Caco-2 (cell line): Measurements from ENCODE around the gene ZNF683. TPM values are rescaled to one million over a fixed set of nuclear protein-coding genes. Genes with fewer than 3 reads are reported as not detected.
A peak's percentile ranks its signal among the peaks of the same experiment; 100 is the strongest.

ENCODE experiments used
- BruUV-seq: library from RNA; stranded (reverse); fragments of 400-500 nt; replicated peaks from 2 replicates; lab custom pipeline; 2021; lab: Mats Ljungman, UMichigan
- CTCF ChIA-PET: fragments of 300-600 bp; sonication (Branson Sonifier 250); formaldehyde crosslinking; loops from one replicate; lab custom pipeline; 2022; ENCODE audit warnings: antibody characterized with exemption; lab: Charles Lee
- POLR2A ChIA-PET: fragments of 300-600 bp; sonication (Branson Sonifier 250); formaldehyde crosslinking; loops from one replicate; lab custom pipeline; 2022; ENCODE audit warnings: antibody characterized with exemption; lab: Charles Lee
- DNase-seq, 2 experiments: peaks; one replicate each; pipeline versions ENCODE4 v3.0.0 to v3.0.0-alpha.2; 2020 to 2022
- H3K27me3 ChIP-seq: replicated peaks from 2 replicates; pipeline ENCODE4 v1.6.0; 2011; ENCODE audit warnings: low read length; ENCODE audit not compliant: control insufficient read depth, insufficient read depth
- H3K36me3 ChIP-seq: 2 replicates; pipeline ENCODE4 v1.5.1; 2011; ENCODE audit warnings: low read length; ENCODE audit not compliant: control insufficient read depth, insufficient read depth
- H3K4me1 ChIP-seq: fragments of 250-450 bp; sonication (Bioruptor Pico); 2 replicates; pipeline ENCODE4 v1.5.1; 2020; ENCODE audit warnings: mild to moderate bottlenecking
- H3K4me3 ChIP-seq: 2 replicates; pipeline ENCODE4 v1.5.1; 2011; ENCODE audit warnings: low read depth, mild to moderate bottlenecking, control low read depth, low read length
- H3K9me3 ChIP-seq: fragments of 250-450 bp; sonication (Bioruptor Pico); 2 replicates; pipeline ENCODE4 v1.5.1; 2020; ENCODE audit warnings: mild to moderate bottlenecking, moderate library complexity
- H3K27ac Mint-ChIP-seq: one replicate; pipeline ENCODE4 v1.8.0; 2022; ENCODE audit warnings: mixed read lengths; ENCODE audit not compliant: unreplicated experiment
- H3K27me3 Mint-ChIP-seq: one replicate; pipeline ENCODE4 v1.8.0; 2022; ENCODE audit warnings: mixed read lengths; ENCODE audit not compliant: insufficient read depth, unreplicated experiment
- H3K36me3 Mint-ChIP-seq: one replicate; pipeline ENCODE4 v1.8.0; 2022; ENCODE audit warnings: mild to moderate bottlenecking, mixed read lengths; ENCODE audit not compliant: insufficient read depth, unreplicated experiment
- H3K4me1 Mint-ChIP-seq: one replicate; pipeline ENCODE4 v1.8.0; 2022; ENCODE audit warnings: low read depth, mixed read lengths; ENCODE audit not compliant: unreplicated experiment
- H3K4me3 Mint-ChIP-seq: one replicate; pipeline ENCODE4 v1.8.0; 2022; ENCODE audit warnings: mild to moderate bottlenecking, moderate library complexity, mixed read lengths; ENCODE audit not compliant: unreplicated experiment
- H3K9me3 Mint-ChIP-seq: one replicate; pipeline ENCODE4 v1.8.0; 2022; ENCODE audit warnings: mixed read lengths; ENCODE audit not compliant: unreplicated experiment
- CTCF ChIP-seq, 2 experiments: fragments of 200-600 bp in 1 of 2; IDR thresholded peaks; 1 replicate in 1 of 2; 2 replicates in 1 of 2; pipeline versions ENCODE4 v1.5.1 to v1.8.0; 2011 to 2022; ENCODE audit warnings: antibody characterized with exemption in 1 of 2, control low read depth in 1 of 2, inconsistent platforms in 1 of 2, low read depth in 1 of 2, low read length in 1 of 2, mild to moderate bottlenecking in 1 of 2, moderate library complexity in 1 of 2; ENCODE audit not compliant: insufficient read depth in 1 of 2, severe bottlenecking in 1 of 2, unreplicated experiment in 1 of 2
- intact Hi-C: fragments of 100-400 bp; cut with micrococcal nuclease; formaldehyde crosslinking; loops from one replicate; pipeline ENCODE4 v1.10.0; 2022; ENCODE audit not compliant: unreplicated experiment
- total RNA-seq: library from RNA; stranded (reverse); gene quantifications from 2 replicates; pipeline ENCODE4 v1.2.3, GENCODE V29; 2022

The ZNF683 gene
- total RNA-seq, 1 experiment from 2014 or later, result not detected

- Mint-ChIP-seq H3K4me1 (no peaks in the 10 kb centered on the region), H3K27ac (peak overlapping the region; percentile 55), H3K36me3 (peaks cover 87% of the 10 kb centered on the region), H3K27me3 (no peaks in the 10 kb centered on the region), H3K9me3 (no peaks in the 10 kb centered on the region), H3K4me3 (no peak overlapping the region)
- no peaks in the 10 kb centered on the region for H3K9me3 ChIP-seq
- no peak overlapping the region for H3K4me3 ChIP-seq
- CTCF ChIA-PET, result no interaction called here
- BruUV-seq, result no TSS peak
- H3K4me1 ChIP-seq, result no peaks in the 10 kb centered on the region
- DNase-seq, result no peak
- H3K36me3 ChIP-seq, result no peaks in the 10 kb centered on the region
- POLR2A ChIA-PET, result no interaction called here
- intact Hi-C loops, result no loop called here
- no peak for TF ChIP-seq CTCF (IDR thresholded peaks at IDR 0.05; ENCODE audit: insufficient read depth in 1 of 2, low read depth in 1 of 2, low read length in 1 of 2, severe bottlenecking in 1 of 2, unreplicated experiment in 1 of 2)
- no peaks in the 10 kb centered on the region for H3K27me3 ChIP-seq
These were observed 44.0 kb downstream of the ZNF683 start for GRCh38 chr1:26328597-26328996.

GRCh38 chr1:26327956-26328362 is 44.6 kb downstream of the ZNF683 start:
- Mint-ChIP-seq H3K9me3 (no peaks in the 10 kb centered on the region), H3K36me3 (peaks cover 91% of the 10 kb centered on the region), H3K4me3 (no peak overlapping the region), H3K4me1 (no peaks in the 10 kb centered on the region), H3K27me3 (no peaks in the 10 kb centered on the region), H3K27ac (peak overlapping the region; percentile 55)
- no peaks in the 10 kb centered on the region for H3K27me3 ChIP-seq
- H3K9me3 ChIP-seq, result no peaks in the 10 kb centered on the region
- H3K4me1 ChIP-seq, result no peaks in the 10 kb centered on the region
- DNase-seq, result no peak
- no peak for TF ChIP-seq CTCF (IDR thresholded peaks at IDR 0.05; ENCODE audit: insufficient read depth in 1 of 2, low read depth in 1 of 2, low read length in 1 of 2, severe bottlenecking in 1 of 2, unreplicated experiment in 1 of 2)
- no peaks in the 10 kb centered on the region for H3K36me3 ChIP-seq
- CTCF ChIA-PET, result no interaction called here
- H3K4me3 ChIP-seq, result no peak overlapping the region
- intact Hi-C loops, result no loop called here
- no TSS peak for BruUV-seq
- POLR2A ChIA-PET, result no interaction called here

DNA sequence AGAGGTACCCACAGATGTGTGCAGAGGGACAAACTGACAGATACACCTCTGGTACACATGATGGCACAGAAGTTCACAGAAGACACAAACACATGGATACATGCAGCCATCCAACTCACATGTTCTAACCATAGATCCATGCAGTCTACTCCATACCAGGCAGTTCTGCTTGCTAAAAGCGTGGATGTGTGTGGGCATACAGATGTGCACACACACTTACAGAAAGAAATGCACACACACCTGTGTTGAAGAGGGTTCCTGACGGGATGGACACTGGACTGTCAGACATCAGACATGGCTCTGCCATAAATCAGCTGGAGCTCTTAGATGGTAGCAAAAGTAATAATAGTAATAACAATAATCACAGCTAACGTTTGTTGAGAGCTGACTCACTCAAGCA is 48.0 kb downstream of the ZNF683 start:
- POLR2A ChIA-PET, result no interaction called here
- Mint-ChIP-seq H3K9me3 (no peaks in the 10 kb centered on the region), H3K4me1 (no peaks in the 10 kb centered on the region), H3K36me3 (peaks cover 95% of the 10 kb centered on the region), H3K4me3 (no peak overlapping the region), H3K27ac (no peak overlapping the region), H3K27me3 (no peaks in the 10 kb centered on the region)
- no peaks in the 10 kb centered on the region for H3K9me3 ChIP-seq
- no peak for TF ChIP-seq CTCF (IDR thresholded peaks at IDR 0.05; ENCODE audit: insufficient read depth in 1 of 2, low read depth in 1 of 2, low read length in 1 of 2, severe bottlenecking in 1 of 2, unreplicated experiment in 1 of 2)
- no peak overlapping the region for H3K4me3 ChIP-seq
- no peaks in the 10 kb centered on the region for H3K27me3 ChIP-seq
- BruUV-seq, result no TSS peak
- no peaks in the 10 kb centered on the region for H3K36me3 ChIP-seq
- intact Hi-C loops, result no loop called here
- no peak for DNase-seq
- CTCF ChIA-PET, result no interaction called here
- no peaks in the 10 kb centered on the region for H3K4me1 ChIP-seq
